Measurements from ENCODE around the gene ULK4.
"Not testable (repeated sequence)": the region's sequence is repeated elsewhere in the genome, so short reads cannot be mapped to it uniquely, and the experiment has no call there.

The ULK4 gene

GRCh38 chr3:41768363-41768762 lies 193.5 kb downstream of the ULK4 start:
- no peak for DNase-seq (ENCODE audit: low read depth)

GRCh38 chr3:41762867-41763266 lies 199.0 kb downstream of the ULK4 start:
- not testable (repeated sequence) for DNase-seq (ENCODE audit: low read depth)

- no peak for DNase-seq (ENCODE audit: low read depth)
Observed at GRCh38 chr3:41753651-41754050, 208.3 kb downstream of the ULK4 start.

GRCh38 chr3:41751597-41751996 lies 210.3 kb downstream of the ULK4 start:
- no peak for DNase-seq (ENCODE audit: low read depth)

GRCh38 chr3:41749988-41750387 lies 211.9 kb downstream of the ULK4 start:
- no peak for DNase-seq (ENCODE audit: low read depth)

- no peak for DNase-seq (ENCODE audit: low read depth)
Observed at GRCh38 chr3:41746215-41746614, 215.7 kb downstream of the ULK4 start.

GRCh38 chr3:41742121-41742520 lies 219.8 kb downstream of the ULK4 start:
- DNase-seq (ENCODE audit: low read depth), result no peak

- no peak for DNase-seq (ENCODE audit: low read depth)
Observed at GRCh38 chr3:41740374-41740886, 221.5 kb downstream of the ULK4 start.

- DNase-seq (ENCODE audit: low read depth), result no peak
Observed at GRCh38 chr3:41726891-41727290, 235.0 kb downstream of the ULK4 start.

GRCh38 chr3:41717641-41718040 lies 244.3 kb downstream of the ULK4 start:
- no peak for DNase-seq (ENCODE audit: low read depth)

GRCh38 chr3:41716471-41716870 lies 245.4 kb downstream of the ULK4 start:
- no peak for DNase-seq (ENCODE audit: low read depth)

GRCh38 chr3:41715376-41715775 lies 246.5 kb downstream of the ULK4 start:
- no peak for DNase-seq (ENCODE audit: low read depth)

- no peak for DNase-seq (ENCODE audit: low read depth)
Observed at GRCh38 chr3:41711651-41712050, 250.3 kb downstream of the ULK4 start.

GRCh38 chr3:41710646-41711388 lies 251.1 kb downstream of the ULK4 start:
- DNase-seq (ENCODE audit: low read depth), result no peak

GRCh38 chr3:41709213-41709612 lies 252.7 kb downstream of the ULK4 start:
- DNase-seq (ENCODE audit: low read depth), result not testable (repeated sequence)

GRCh38 chr3:41708176-41708575 lies 253.7 kb downstream of the ULK4 start:
- no peak for DNase-seq (ENCODE audit: low read depth)

- DNase-seq (ENCODE audit: low read depth), result no peak
Observed at GRCh38 chr3:41705893-41706292, 256.0 kb downstream of the ULK4 start.

- DNase-seq (ENCODE audit: low read depth), result no peak
Observed at GRCh38 chr3:41701191-41701698, 260.7 kb downstream of the ULK4 start.

GRCh38 chr3:41700155-41700554 lies 261.7 kb downstream of the ULK4 start:
- no peak for DNase-seq (ENCODE audit: low read depth)

- no peak for DNase-seq (ENCODE audit: low read depth)
Observed at GRCh38 chr3:41698898-41699297, 263.0 kb downstream of the ULK4 start.

GRCh38 chr3:41697702-41698101 lies 264.2 kb downstream of the ULK4 start:
- no peak for DNase-seq (ENCODE audit: low read depth)

GRCh38 chr3:41695806-41696205 lies 266.1 kb downstream of the ULK4 start:
- DNase-seq (ENCODE audit: low read depth), result not testable (repeated sequence)

GRCh38 chr3:41693799-41694198 lies 268.1 kb downstream of the ULK4 start:
- no peak for DNase-seq (ENCODE audit: low read depth)
